Stimulated activated CD4-positive, alpha-beta T cell treated with anti-CD3 and anti-CD28 coated beads, Interleukin-15, amount 100 ng/mL, for 48 hours (primary cell): Measurements from ENCODE around the gene STK4.

Experiments
- DNase-seq, 2 donors: peaks; one replicate each; pipeline ENCODE4 v3.0.0-alpha.2; 2020; ENCODE audit warnings: low read depth in 2 of 2

The STK4 gene

DNA sequence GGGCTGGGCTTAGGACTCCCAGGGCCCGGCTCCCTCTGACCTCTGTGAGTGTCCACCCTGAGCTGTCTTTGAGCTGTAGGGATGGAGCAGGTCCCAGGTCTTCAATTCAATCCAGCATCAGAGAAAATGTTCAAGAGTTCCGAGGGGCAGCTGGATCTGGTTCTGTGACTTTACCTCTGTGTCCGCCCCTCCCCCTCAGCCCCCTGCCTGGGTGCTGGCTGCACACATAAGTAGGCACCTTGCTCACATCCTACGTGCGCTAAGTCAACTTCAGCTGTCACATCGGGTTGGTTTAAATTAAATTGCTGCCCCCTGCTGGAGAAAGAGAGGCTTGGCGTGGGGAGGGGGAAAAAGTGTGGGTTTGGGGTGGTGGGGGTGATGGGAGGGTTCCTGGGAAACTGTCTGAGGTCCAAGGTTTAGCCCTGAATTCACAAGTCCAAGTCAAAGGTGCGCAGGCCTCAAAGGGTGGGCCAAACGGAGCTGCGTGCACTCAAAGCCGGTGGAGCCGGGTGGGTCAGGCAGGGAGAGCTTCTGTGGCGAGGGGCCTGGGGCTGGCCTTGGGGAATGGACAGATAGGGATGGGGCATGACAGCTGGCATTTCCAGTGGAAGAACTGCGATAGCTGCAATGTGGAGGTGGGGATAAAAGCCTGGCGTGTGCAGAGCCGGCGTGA is 145.6 kb downstream of the STK4 start:
- no peak for DNase-seq

DNA sequence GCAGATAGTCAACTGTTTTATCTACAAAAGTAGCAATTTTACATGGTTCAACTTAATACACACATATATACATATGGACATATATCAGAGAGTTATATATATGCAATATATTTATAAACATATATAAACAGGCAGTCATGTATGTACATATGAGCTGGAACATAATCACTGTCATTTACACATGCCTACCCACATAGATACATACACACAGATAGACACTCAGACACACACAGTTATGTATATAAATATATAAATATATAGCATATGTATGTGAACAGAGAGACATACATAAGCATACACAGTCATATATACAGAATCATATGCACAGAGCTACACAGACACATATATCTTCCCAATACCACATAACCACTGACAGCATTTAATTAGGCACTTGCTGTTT is 146.4 kb downstream of the STK4 start:
- DNase-seq, result no peak

DNA sequence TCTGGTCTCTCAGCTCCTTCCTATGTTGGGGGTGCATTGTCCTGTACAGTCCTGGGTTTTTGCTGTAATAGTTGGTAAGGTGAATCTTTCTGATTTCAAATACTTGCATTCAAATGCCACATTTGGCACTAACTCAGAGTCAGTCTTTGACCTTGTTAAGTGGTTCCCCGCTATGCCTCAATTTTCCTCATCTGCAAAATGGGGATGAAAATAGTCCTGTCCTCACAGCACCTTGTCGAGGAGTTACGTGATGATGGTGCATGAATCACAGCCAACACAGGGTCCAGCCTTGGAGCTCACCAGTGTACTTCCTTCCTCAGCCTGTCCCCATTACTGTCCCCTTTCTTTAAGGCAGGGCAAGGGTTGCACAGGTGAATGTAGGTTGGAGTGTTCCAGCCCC is 147.6 kb downstream of the STK4 start:
- no peak for DNase-seq

DNA sequence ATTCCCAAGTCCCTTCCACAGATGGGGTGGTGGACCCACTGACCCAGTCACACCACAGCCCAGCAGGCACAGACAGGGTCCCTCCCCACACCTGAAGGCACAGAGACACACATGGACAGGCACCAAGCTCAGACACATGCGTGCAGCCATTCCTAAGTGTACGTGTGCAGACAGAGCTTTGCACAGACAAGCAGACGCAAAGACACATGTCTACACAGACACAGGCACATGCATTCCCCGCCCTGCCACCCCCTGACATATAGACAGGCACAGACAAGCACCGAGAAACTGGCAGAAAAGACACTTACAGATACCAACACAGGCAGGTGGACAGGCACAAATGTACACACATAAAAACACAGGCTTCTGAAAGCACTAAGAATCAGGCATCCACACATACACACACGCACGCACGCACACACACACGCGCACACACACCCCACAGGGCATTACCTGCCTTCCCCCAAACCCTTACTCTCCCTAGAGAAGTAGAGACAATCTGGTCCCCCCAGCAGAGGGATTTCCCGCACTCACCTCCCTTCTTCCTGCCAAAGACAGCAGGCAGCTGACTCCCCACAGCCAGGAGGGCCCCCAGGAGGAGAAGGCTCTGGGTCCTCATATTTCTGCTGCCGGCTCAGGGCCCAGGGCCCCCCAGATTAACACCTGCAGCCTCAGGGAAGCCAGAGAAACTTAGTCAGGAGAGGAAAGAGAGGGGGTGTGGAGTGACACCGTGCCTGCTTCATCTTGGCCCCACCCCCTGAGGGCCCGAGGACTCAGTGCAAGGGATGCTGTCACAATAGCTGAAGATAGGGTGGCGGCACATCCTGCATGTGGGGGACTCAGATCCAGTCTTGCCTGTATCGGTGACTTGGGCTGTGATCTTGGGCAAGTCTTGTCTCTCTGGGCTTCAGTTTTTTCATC is 148.4 kb downstream of the STK4 start, which contains the start of gene WFDC5:
Gene WFDC5, minus strand, starts transcription at position 710 of the 921 bp plus-strand sequence. Its CDS starts 91 bp downstream, at position 619.
- DNase-seq, result no peak

DNA sequence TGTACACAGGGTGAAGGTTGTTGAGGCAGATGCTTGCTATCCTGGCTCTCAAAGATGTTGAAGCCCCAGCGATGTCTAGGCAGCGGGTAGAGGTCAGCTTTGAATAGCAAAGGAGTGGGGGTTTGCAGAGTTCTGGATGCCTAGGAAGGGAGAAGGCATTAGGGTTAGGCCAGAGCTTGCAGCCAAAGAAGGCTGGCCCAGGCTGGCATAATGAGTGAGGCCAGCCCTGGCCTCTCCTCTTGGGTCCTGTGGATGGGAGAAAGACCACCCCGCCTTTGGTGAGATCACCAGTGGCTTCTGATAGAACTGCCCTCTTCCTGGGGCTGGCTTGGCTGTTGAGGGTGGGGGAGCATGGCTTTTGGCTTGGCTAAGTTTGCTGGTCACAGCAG is 149.1 kb downstream of the STK4 start:
- no peak for DNase-seq

DNA sequence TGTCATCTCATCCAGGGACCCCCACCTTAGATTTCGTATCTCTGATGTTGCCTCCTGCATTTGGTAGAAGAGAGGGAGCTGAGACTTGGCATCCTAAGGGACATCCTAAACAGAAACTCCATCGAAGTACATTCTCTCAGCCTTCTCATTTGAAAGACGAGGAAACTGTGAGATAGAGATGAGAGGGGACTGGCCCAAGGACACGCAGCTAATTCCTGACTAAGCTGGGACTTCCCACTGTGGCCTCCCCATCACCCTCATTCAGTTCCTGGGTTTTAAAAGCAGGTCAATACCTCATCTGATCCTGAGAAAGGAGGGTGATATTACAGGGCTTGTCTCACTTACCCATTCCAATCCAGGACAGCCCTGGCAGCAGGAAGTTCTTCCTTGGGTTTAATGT is 149.5 kb downstream of the STK4 start:
- no peak for DNase-seq

DNA sequence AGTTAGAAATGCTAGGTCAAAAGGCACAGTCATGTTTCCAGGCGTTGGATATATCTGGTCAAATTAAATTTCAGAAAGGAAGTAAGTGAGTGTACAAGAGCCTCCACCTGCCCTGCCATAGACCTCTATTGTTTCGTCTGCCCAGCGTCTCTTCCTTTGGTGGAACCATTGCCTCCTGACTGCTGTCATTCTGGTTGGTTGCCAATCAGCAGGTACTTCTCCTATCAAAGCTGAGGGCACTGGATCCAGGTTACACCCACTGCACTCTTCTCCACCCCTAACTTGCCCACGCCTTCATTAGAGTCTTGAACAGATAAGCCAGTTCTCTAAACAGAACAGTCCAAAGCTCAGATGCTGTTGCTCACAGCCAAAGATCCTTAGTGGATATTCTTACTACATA is 151.3 kb downstream of the STK4 start:
- DNase-seq, result no peak

DNA sequence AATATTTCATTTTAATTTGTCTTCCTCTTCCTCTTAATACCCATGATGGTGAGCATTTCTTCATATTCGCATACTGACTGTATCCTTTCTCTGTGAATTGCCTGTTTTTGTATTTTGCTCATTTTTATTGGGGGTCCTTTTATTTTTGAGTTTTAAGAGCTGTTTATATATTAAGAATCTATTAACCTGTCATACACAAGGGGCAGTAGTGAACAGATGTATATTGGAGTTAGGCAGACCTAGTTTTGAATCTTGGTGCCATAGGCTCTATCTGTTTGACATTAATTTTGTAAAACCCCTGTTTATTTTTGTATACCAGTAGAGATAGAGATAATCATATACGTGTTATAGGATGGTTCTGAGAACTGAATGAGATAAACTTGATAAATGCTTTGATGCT is 151.7 kb downstream of the STK4 start:
- DNase-seq, result no peak

DNA sequence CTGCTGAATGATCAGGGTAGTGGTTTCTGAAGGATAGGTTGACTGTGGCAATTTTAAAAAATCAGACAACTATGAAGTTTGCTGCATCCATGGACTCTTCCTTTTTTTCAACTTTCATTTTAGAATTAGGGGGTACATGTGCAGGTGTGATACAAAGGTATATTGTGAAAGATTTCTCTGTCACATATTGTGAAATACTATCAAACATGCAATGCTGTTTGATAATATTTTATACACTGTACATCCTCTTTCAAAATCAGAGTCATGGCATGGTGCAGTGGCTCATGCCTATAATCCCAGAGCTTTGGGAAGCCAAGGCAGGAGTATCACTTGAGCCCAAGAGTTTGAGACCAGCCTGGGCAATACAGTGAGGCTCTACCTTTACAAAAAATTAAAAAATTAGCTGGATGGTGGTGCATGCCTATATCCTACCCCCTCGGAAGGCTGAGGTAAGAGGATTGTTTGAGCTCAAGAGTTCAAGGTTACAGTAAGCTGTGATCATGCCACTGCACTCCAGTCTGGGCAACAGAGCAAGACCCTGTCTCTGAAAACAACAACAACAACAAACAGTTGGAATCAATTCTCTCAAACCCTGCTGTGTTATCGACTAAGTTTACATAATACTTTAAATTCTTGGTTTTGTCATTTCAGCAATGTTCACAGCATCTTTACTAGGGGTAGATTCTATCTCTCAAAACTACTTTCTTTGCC is 153.4 kb downstream of the STK4 start:
- no peak for DNase-seq

DNA sequence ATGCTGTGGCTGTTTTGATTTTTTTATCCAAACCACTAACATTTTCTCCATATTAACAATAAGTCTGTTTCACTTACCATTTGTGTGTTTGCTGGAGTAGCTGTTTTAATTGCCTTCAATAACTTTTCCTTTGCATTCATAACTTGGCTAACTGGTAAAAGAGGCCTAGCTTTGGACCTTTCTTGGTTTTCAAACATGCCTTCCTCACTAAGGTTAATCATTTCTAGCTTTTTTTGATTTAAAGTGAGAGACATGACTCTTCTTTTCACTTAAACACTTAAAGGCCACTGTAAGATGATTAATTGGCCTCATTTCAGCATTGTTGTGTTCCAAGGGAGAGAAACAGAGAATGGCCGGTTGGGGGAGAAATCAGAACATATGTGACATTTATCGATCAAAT is 155.1 kb downstream of the STK4 start:
- DNase-seq, result no peak

DNA sequence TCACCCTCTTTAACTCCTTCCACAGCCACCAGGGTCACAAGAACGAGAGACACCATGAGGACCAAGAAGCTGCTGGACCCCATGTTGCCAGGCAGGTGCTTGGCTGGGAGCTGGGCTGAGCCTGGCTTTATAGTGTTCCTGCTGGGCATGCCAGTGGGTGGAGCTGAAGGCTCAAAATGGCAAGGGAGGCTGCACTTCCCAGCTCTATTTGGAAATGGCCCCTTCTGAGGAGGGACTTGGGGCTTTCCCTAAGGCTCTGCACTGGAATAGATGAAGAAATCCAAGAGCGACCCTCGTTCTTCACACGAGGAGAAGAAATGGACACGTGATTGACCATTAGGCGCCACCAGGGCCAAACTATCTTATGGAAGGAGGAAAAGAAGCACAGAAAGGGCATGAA is 158.1 kb downstream of the STK4 start, which contains the start of gene WFDC12:
Gene WFDC12, minus strand, starts transcription at position 101 of the 400 bp plus-strand sequence. Its CDS starts 18 bp downstream, at position 83.
- DNase-seq, result no peak

DNA sequence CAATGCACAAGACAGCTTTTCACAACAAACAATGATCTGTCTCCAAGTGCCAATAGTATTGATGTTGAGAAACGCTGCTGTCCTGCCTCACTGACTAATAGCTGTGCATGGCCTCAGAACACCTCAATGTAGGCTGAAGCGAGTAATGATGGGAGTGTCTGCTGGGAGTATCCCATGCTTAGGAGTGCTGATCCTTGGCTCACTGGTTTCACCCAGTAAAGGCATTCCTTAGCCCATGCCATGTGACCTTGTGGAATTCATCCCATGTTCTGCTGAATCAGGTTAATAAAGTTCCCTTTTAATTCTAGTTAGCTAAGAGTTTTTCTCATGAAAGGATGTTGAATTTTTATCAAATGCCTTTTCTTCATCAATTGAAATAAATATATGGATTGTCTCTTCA is 161.8 kb downstream of the STK4 start:
- no peak for DNase-seq
